Panc1 (cell line): Measurements from ENCODE around the gene ZNF502. TPM values are rescaled to one million over a fixed set of nuclear protein-coding genes. Genes with fewer than 3 reads are reported as not detected.

Source experiments
- ATAC-seq: fragments of 200-7000 bp; cut with Tn5 transposase; 2 replicates; pipeline ENCODE4 v1.9.1; 2020; ENCODE audit warnings: mild to moderate bottlenecking, moderate library complexity
- BruUV-seq: library from RNA; stranded (reverse); fragments of 400-500 nt; replicated peaks from 2 replicates; lab custom pipeline; 2021; lab: Mats Ljungman, UMichigan
- CTCF ChIA-PET: fragments of 300-600 bp; sonication (Branson Sonifier 250); formaldehyde crosslinking; loops from one replicate; lab custom pipeline; 2022; ENCODE audit warnings: antibody characterized with exemption; lab: Charles Lee
- POLR2A ChIA-PET: fragments of 300-600 bp; sonication (Branson Sonifier 250); formaldehyde crosslinking; loops from one replicate; lab custom pipeline; 2022; ENCODE audit warnings: antibody characterized with exemption; lab: Charles Lee
- DNase-seq: peaks from one replicate; pipeline ENCODE4 v3.0.0-alpha.2; 2010; ENCODE audit warnings: low read depth, low spot score
- H3K27ac ChIP-seq: 2 replicates; pipeline ENCODE4 v1.5.1; 2011; ENCODE audit warnings: mild to moderate bottlenecking, low read length, inconsistent platforms
- H3K27me3 ChIP-seq: fragments of 200-500 bp; sonication (Bioruptor generic); 2 replicates; pipeline ENCODE4 v1.6.0; 2014; ENCODE audit warnings: low read length, inconsistent platforms; ENCODE audit not compliant: control insufficient read depth, insufficient read depth
- H3K36me3 ChIP-seq: fragments of 200-500 bp; sonication (Bioruptor generic); 2 replicates; pipeline ENCODE4 v1.5.1; 2014; ENCODE audit warnings: inconsistent platforms, mild to moderate bottlenecking, low read length, moderate library complexity; ENCODE audit not compliant: control insufficient read depth, insufficient read depth
- H3K4me1 ChIP-seq: 2 replicates; pipeline ENCODE4 v1.5.1; 2011; ENCODE audit warnings: inconsistent platforms, mild to moderate bottlenecking, low read length, moderate library complexity; ENCODE audit not compliant: control insufficient read depth, insufficient read depth
- H3K4me3 ChIP-seq, 2 experiments: 2 replicates each; pipeline ENCODE4 v1.5.1; 2011 to 2012; ENCODE audit warnings: low read depth in 2 of 2, low read length in 2 of 2, mild to moderate bottlenecking in 2 of 2, inconsistent platforms in 1 of 2, moderate library complexity in 1 of 2
- H3K9me3 ChIP-seq: fragments of 200-500 bp; sonication (Bioruptor generic); 2 replicates; pipeline ENCODE4 v1.5.1; 2014; ENCODE audit warnings: low read depth, mild to moderate bottlenecking, inconsistent platforms, low read length, moderate library complexity; ENCODE audit not compliant: control insufficient read depth, insufficient read depth
- CTCF ChIP-seq: fragments of 450-650 bp; IDR thresholded peaks from 2 replicates; pipeline ENCODE4 v1.5.1; 2017; ENCODE audit warnings: mild to moderate bottlenecking
- POLR2AphosphoS5 ChIP-seq: IDR thresholded peaks from 2 replicates; pipeline ENCODE4 v1.6.1; 2012; ENCODE audit warnings: mild to moderate bottlenecking, low read depth, low read length, moderate library complexity
- REST ChIP-seq, 2 experiments: IDR thresholded peaks; 2 replicates each; pipeline ENCODE4 v1.6.1; 2011 to 2012; ENCODE audit warnings: low read depth in 2 of 2, control low read depth in 1 of 2, low read length in 1 of 2, mild to moderate bottlenecking in 1 of 2, moderate library complexity in 1 of 2; ENCODE audit not compliant: insufficient read depth in 1 of 2
- SIN3A ChIP-seq: IDR thresholded peaks from 2 replicates; pipeline ENCODE4 v1.6.1; 2012; ENCODE audit warnings: low read depth, mild to moderate bottlenecking, low read length, moderate library complexity, borderline replicate concordance; ENCODE audit not compliant: insufficient read depth
- TCF7L2 ChIP-seq: IDR thresholded peaks from 2 replicates; pipeline ENCODE4 v1.6.1; 2011; ENCODE audit warnings: mild to moderate bottlenecking, low read depth, low read length, inconsistent platforms
- in situ Hi-C: cut with HindIII; loops from 2 replicates; pipeline ENCODE4 v1.10.0; 2016; ENCODE audit warnings: low sequenced_read_pairs, low pct_unique_long_range_greater_than_20kb
- intact Hi-C: fragments of 100-400 bp; cut with micrococcal nuclease; formaldehyde crosslinking; loops from one replicate; pipeline ENCODE4 v1.10.0; 2022; ENCODE audit not compliant: unreplicated experiment
- total RNA-seq: library from RNA; stranded (reverse); gene quantifications from one replicate; pipeline ENCODE4 v1.2.1, GENCODE V29; 2021; ENCODE audit not compliant: unreplicated experiment

Gene ZNF502
- total RNA-seq, 1 experiment from 2014 or later: not detected

DNA sequence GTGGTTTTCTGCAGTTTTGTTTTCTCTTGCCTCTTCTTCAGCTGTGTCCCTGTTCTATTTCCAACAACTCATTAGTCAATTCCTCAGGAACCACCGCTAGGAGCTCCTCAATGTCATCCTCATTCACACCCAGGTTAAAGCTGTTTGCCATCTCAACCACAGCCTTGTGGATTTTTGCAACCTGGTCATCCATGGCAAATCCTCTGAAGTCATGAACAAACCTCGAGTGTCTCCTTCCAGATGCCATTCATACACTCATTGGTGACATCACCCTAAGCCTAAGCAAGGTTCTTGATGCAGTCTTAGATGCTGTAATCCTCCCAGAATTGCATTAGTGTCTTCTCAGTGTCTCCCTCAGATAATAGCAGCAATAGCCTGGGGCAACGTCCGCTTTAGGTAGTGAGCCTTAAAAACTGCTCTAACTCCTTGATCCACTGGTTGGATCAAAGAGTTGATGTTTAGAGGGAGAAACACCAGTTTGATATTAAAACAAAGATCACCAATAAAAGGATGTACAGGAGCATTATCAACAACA, 31.5 kb upstream of the ZNF502 start:
- BruUV-seq: no TSS peak
- POLR2A ChIA-PET: interaction anchor here (0.5 kb wide), 1 partner anchor 781 kb away, joined by 8 read pairs; no protein-coding TSS in a partner anchor
- H3K27me3 ChIP-seq: no peaks in the 10 kb centered on the region
- no peak for TF ChIP-seq POLR2AphosphoS5
- TF ChIP-seq TCF7L2: no peak
- TF ChIP-seq REST (IDR thresholded peaks at IDR 0.05; ENCODE audit: insufficient read depth in 1 of 2, low read depth in 2 of 2, low read length in 1 of 2): no peak
- TF ChIP-seq SIN3A: no peak
- no peak for TF ChIP-seq CTCF
- no peaks in the 10 kb centered on the region for H3K36me3 ChIP-seq
- no peaks in the 10 kb centered on the region; the same call in 1 of the 2 replicates for H3K9me3 ChIP-seq
- intact Hi-C loops (no loop called here), in situ Hi-C loops (no loop called here)
- H3K4me3 ChIP-seq: no peak overlapping the region
- no peak for DNase-seq
- no peak overlapping the region for H3K27ac ChIP-seq
- ATAC-seq: no peak
- no peaks in the 10 kb centered on the region for H3K4me1 ChIP-seq
- CTCF ChIA-PET: no interaction called here

DNA sequence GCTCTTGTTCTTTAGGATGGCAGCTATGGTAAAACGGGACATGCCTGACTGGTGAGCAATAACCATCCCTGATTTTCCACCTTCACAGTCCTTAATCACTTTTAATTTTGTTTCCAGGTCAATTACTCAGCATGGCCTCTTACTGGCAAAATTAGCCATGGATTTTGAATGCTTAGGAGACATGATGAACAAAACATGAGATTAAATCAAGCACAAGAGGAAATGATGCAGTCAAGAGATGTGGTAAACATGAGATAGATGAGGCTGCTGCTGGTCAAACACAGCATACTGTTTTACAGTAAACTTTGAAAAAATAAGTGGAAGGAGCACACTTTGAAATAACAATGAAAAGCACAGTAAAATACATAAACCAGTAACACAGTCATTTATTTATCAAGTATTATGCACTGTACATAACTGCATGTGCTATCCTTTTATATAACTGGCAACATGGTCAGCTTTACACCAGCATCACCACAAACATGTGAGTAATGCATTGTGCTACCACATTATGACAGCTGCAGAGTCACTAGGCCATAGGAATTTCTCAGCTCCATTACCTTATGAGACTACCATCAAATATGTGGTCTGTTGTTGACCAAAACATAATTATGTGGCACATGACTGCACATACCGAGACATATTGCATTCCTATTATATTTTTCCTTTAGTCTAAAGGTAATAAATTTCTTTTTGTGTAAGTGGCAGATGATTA, 30.1 kb upstream of the ZNF502 start:
- Histone ChIP-seq H3K4me3 (no peak overlapping the region), H3K4me1 (no peaks in the 10 kb centered on the region), H3K36me3 (no peaks in the 10 kb centered on the region), H3K27me3 (no peaks in the 10 kb centered on the region), H3K27ac (no peak overlapping the region), H3K9me3 (peaks cover 4% of the 10 kb centered on the region; the same call in 1 of the 2 replicates)
- ChIA-PET CTCF (no interaction called here), POLR2A (no interaction called here)
- intact Hi-C loops: no loop called here
- in situ Hi-C loops: no loop called here
- no peak for TF ChIP-seq POLR2AphosphoS5
- BruUV-seq: no TSS peak
- no peak for ATAC-seq
- DNase-seq: no peak
